B cell (primary cell): ENCODE results near the gene ANKRD11. TPM values are rescaled to one million over a fixed set of nuclear protein-coding genes. Genes with fewer than 3 reads are reported as not detected.

Source experiments
- ATAC-seq: fragments of 200-7000 bp; cut with Tn5 transposase; one replicate; pipeline ENCODE4 v1.10.0; 2021; ENCODE audit warnings: low read depth, mild to moderate bottlenecking, moderate number of reproducible peaks, moderate library complexity
- CTCF ChIA-PET: fragments of 350-600 bp; sonication (Branson Sonifier 250); formaldehyde crosslinking; loops from one replicate; lab custom pipeline; 2021; ENCODE audit warnings: antibody characterized with exemption, inconsistent platforms; lab: Charles Lee
- POLR2A ChIA-PET: fragments of 350-600 bp; sonication (Branson Sonifier 250); formaldehyde crosslinking; loops from one replicate; lab custom pipeline; 2021; ENCODE audit warnings: antibody characterized with exemption; lab: Charles Lee
- DNase-seq: peaks from one replicate; pipeline ENCODE4 v3.0.0; 2013
- H2AFZ ChIP-seq: 2 replicates; pipeline ENCODE4 v1.6.1; 2012; ENCODE audit warnings: mild to moderate bottlenecking, low read depth, low read length; ENCODE audit not compliant: insufficient read depth, poor library complexity, severe bottlenecking
- H3K27ac ChIP-seq, 2 donors: 1 replicate in 1 of 2; 2 replicates in 1 of 2; pipeline ENCODE4 v1.5.1; 2012 to 2013; ENCODE audit warnings: low read length in 2 of 2, mild to moderate bottlenecking in 2 of 2, moderate library complexity in 1 of 2
- H3K27me3 ChIP-seq, 4 experiments: fragments of 200-600 bp in 1 of 4; sonication (generic) in 1 of 4; replicated peaks in 1 of 4; 1 replicate in 2 of 4; 2 replicates in 2 of 4; pipeline versions ENCODE4 v1.6.1 to v1.7.0; 2013 to 2016; ENCODE audit warnings: low read length in 3 of 4, mild to moderate bottlenecking in 2 of 4, mixed read lengths in 1 of 4, moderate library complexity in 1 of 4; ENCODE audit not compliant: insufficient read depth in 4 of 4, control insufficient read depth in 3 of 4; ENCODE audit errors: control extremely low read depth in 1 of 4
- H3K36me3 ChIP-seq, 2 experiments: replicated peaks in 1 of 2; 1 replicate in 1 of 2; 2 replicates in 1 of 2; pipeline versions ENCODE4 v1.6.1 to v1.7.1; 2013; ENCODE audit warnings: low read length in 1 of 2; ENCODE audit not compliant: insufficient read depth in 2 of 2, control insufficient read depth in 1 of 2; ENCODE audit errors: control extremely low read depth in 1 of 2, extremely low read depth in 1 of 2
- H3K4me1 ChIP-seq, 2 donors: fragments of 200-600 bp in 1 of 2; sonication (generic) in 1 of 2; 1 replicate in 1 of 2; 2 replicates in 1 of 2; pipeline versions ENCODE4 v1.5.1 to v1.6.1; 2013 to 2017; ENCODE audit warnings: low read length in 2 of 2; ENCODE audit not compliant: control insufficient read depth in 2 of 2, insufficient read depth in 2 of 2
- H3K4me2 ChIP-seq: replicated peaks from 2 replicates; pipeline ENCODE3; 2012; ENCODE audit warnings: mild to moderate bottlenecking, low read depth, low read length; ENCODE audit not compliant: poor library complexity, severe bottlenecking
- H3K4me3 ChIP-seq, 5 experiments: fragments of 200-600 bp in 1 of 5; sonication (generic) in 1 of 5; 1 replicate in 3 of 5; 2 replicates in 2 of 5; pipeline versions ENCODE4 v1.5.1 to v1.7.0; 2011 to 2016; ENCODE audit warnings: low read length in 4 of 5, mild to moderate bottlenecking in 4 of 5, low read depth in 2 of 5, control low read depth in 1 of 5, moderate library complexity in 1 of 5; ENCODE audit not compliant: insufficient read depth in 1 of 5; ENCODE audit errors: control extremely low read depth in 1 of 5, extremely low read depth in 1 of 5
- H3K79me2 ChIP-seq: fragments of 200-600 bp; sonication (generic); one replicate; pipeline ENCODE4 v1.6.0; 2016; ENCODE audit warnings: low read length; ENCODE audit not compliant: control insufficient read depth, insufficient read depth
- H3K9ac ChIP-seq: fragments of 200-600 bp; sonication (generic); 2 replicates; pipeline ENCODE4 v1.6.1; 2017; ENCODE audit warnings: mild to moderate bottlenecking, low read length, moderate library complexity
- H3K9me3 ChIP-seq, 3 donors: one replicate each; pipeline versions ENCODE4 v1.6.1 to v1.7.1; 2013; ENCODE audit warnings: low read length in 2 of 3; ENCODE audit not compliant: control insufficient read depth in 2 of 3, insufficient read depth in 1 of 3; ENCODE audit errors: control extremely low read depth in 1 of 3
- H4K20me1 ChIP-seq: 2 replicates; pipeline ENCODE4 v1.6.0; 2012; ENCODE audit warnings: mild to moderate bottlenecking, low read length; ENCODE audit not compliant: insufficient read depth, control insufficient read depth, poor library complexity, severe bottlenecking
- H3K27ac Mint-ChIP-seq: one replicate; pipeline ENCODE4 v1.8.0; 2021; ENCODE audit warnings: mixed read lengths
- H3K27me3 Mint-ChIP-seq: one replicate; pipeline ENCODE4 v1.8.0; 2021; ENCODE audit warnings: mixed read lengths
- H3K4me1 Mint-ChIP-seq: one replicate; pipeline ENCODE4 v1.8.0; 2021; ENCODE audit warnings: mixed read lengths
- H3K4me3 Mint-ChIP-seq: one replicate; pipeline ENCODE4 v1.8.0; 2021; ENCODE audit warnings: mixed read lengths
- H3K9me3 Mint-ChIP-seq: one replicate; pipeline ENCODE4 v1.8.0; 2022; ENCODE audit warnings: mixed read lengths; ENCODE audit not compliant: insufficient read depth
- CTCF ChIP-seq: fragments of 200-600 bp; IDR thresholded peaks from one replicate; pipeline ENCODE4 v1.8.0; 2022; ENCODE audit warnings: antibody characterized with exemption, mild to moderate bottlenecking
- EZH2 ChIP-seq: IDR thresholded peaks from 2 replicates; pipeline ENCODE4 v1.6.1; 2012; ENCODE audit warnings: borderline replicate concordance, low read depth, mild to moderate bottlenecking, moderate library complexity, low read length; ENCODE audit not compliant: insufficient read depth, poor library complexity, severe bottlenecking
- WGBS: methylation state at CpG from one replicate; pipeline ENCODE4 v1.1.5; 2013; ENCODE audit warnings: missing lambda C conversion rate; ENCODE audit not compliant: insufficient coverage; 5-methylcytosine and 5-hydroxymethylcytosine counted together
- intact Hi-C: fragments of 100-400 bp; cut with micrococcal nuclease; formaldehyde crosslinking; loops from one replicate; pipeline ENCODE4 v1.10.0; 2022
- polyA plus RNA-seq: library from polyadenylated mRNA; depleted of rRNA; stranded (reverse); fragments of >200 nt; gene quantifications from 2 replicates; pipeline ENCODE4 v1.2.3, GENCODE V29; 2012
- total RNA-seq, 2 donors: library from RNA; stranded (reverse); fragments of 120-200 nt in 1 of 2; gene quantifications; 1 replicate in 1 of 2; 2 replicates in 1 of 2; pipeline versions ENCODE4 v1.2.3 to v1.2.4, GENCODE V29; 2013 to 2022

ANKRD11 gene
- total and polyA plus RNA-seq, 2 donors (not counting 1 experiment from before 2014, with no cell fraction given) = 67.9 to 314 TPM

- ATAC-seq = no peak
- intact Hi-C loops = no loop called here
These were observed 191.6 kb downstream of the ANKRD11 start for GRCh38 chr16:89298623-89299225.

More at GRCh38 chr16:89298623-89299225, 191.6 kb downstream of the ANKRD11 start:
- H3K4me1 Mint-ChIP-seq = peaks cover 17% of the 10 kb centered on the region
- Histone ChIP-seq H3K4me1 (peaks cover 1 to 8% of the 10 kb centered on the region in 2 donors), H3K36me3 (peaks cover 0 to 41% of the 10 kb centered on the region in 2 experiments), H3K4me2 (no peak overlapping the region), H2AFZ (no peak overlapping the region), H3K27ac (no peak overlapping the region), H3K9me3 (no peaks in the 10 kb centered on the region), H3K79me2 (peaks cover 100% of the 10 kb centered on the region), H4K20me1 (peaks cover 100% of the 10 kb centered on the region), H3K4me3 (no peak overlapping the region), H3K27me3 (no peaks in the 10 kb centered on the region), H3K9ac (no peak overlapping the region)
- DNase-seq = no peak
- no peaks in the 10 kb centered on the region for H3K27me3 Mint-ChIP-seq
- WGBS = 95% methylated on average over 10 of the region's 17 CpGs
- TF ChIP-seq CTCF (no peak), EZH2 (no peak)
- ChIA-PET POLR2A (no interaction called here), CTCF (no interaction called here)
- no peak overlapping the region for H3K4me3 Mint-ChIP-seq
- no peak overlapping the region for H3K27ac Mint-ChIP-seq
- H3K9me3 Mint-ChIP-seq = no peaks in the 10 kb centered on the region
